ENCODE data around the gene CXCL3.

Gene CXCL3

GRCh38 chr4:74028504-74028903, 10.0 kb downstream of the CXCL3 start:
- Histone ChIP-seq H3K4me2 (ENCODE audit: low read length) (no peak overlapping the region), H3K4me1 (ENCODE audit: control insufficient read depth, low read length) (no peaks in the 10 kb centered on the region), H3K4me3 (ENCODE audit: low read length) (no peak overlapping the region), H3K9me2 (replicated peaks; ENCODE audit: control insufficient read depth, low read length) (no peaks in the 10 kb centered on the region), H3K9me3 (ENCODE audit: control insufficient read depth, insufficient read depth, low read length) (no peaks in the 10 kb centered on the region), H3K36me3 (ENCODE audit: control insufficient read depth, low read length) (no peaks in the 10 kb centered on the region), H3K27me3 (ENCODE audit: control insufficient read depth, low read length) (no peaks in the 10 kb centered on the region), H4K20me1 (ENCODE audit: control insufficient read depth, insufficient read depth, low read depth, low read length) (no peaks in the 10 kb centered on the region), H3K79me2 (ENCODE audit: control insufficient read depth, low read length) (no peaks in the 10 kb centered on the region), H3K27ac (ENCODE audit: low read depth, low read length) (no peak overlapping the region), H3F3A (ENCODE audit: control insufficient read depth, insufficient read depth) (no peaks in the 10 kb centered on the region)
- TF ChIP-seq CTCF (IDR thresholded peaks at IDR 0.05; ENCODE audit: low read depth, low read length, poor library complexity, severe bottlenecking) = no peak
- no peak for TF ChIP-seq EZH2phosphoT487 (IDR thresholded peaks at IDR 0.05; ENCODE audit: borderline replicate concordance, low read length)

GRCh38 chr4:74023709-74024108, 14.8 kb downstream of the CXCL3 start:
- Histone ChIP-seq H3K9me3 (ENCODE audit: control insufficient read depth, insufficient read depth, low read length) (no peaks in the 10 kb centered on the region), H3K4me3 (ENCODE audit: low read length) (no peak overlapping the region), H3K36me3 (ENCODE audit: control insufficient read depth, low read length) (no peaks in the 10 kb centered on the region), H3K79me2 (ENCODE audit: control insufficient read depth, low read length) (no peaks in the 10 kb centered on the region), H3K27me3 (ENCODE audit: control insufficient read depth, low read length) (no peaks in the 10 kb centered on the region), H4K20me1 (ENCODE audit: control insufficient read depth, insufficient read depth, low read depth, low read length) (no peaks in the 10 kb centered on the region), H3F3A (ENCODE audit: control insufficient read depth, insufficient read depth) (no peaks in the 10 kb centered on the region), H3K27ac (ENCODE audit: low read depth, low read length) (no peak overlapping the region), H3K4me1 (ENCODE audit: control insufficient read depth, low read length) (no peaks in the 10 kb centered on the region), H3K9me2 (replicated peaks; ENCODE audit: control insufficient read depth, low read length) (no peaks in the 10 kb centered on the region), H3K4me2 (ENCODE audit: low read length) (no peak overlapping the region)
- TF ChIP-seq EZH2phosphoT487 (IDR thresholded peaks at IDR 0.05; ENCODE audit: borderline replicate concordance, low read length) = no peak
- TF ChIP-seq CTCF (IDR thresholded peaks at IDR 0.05; ENCODE audit: low read depth, low read length, poor library complexity, severe bottlenecking) = no peak

GRCh38 chr4:74021601-74022000, 16.9 kb downstream of the CXCL3 start:
- Histone ChIP-seq H3K79me2 (ENCODE audit: control insufficient read depth, low read length) (no peaks in the 10 kb centered on the region), H3K36me3 (ENCODE audit: control insufficient read depth, low read length) (no peaks in the 10 kb centered on the region), H3K27me3 (ENCODE audit: control insufficient read depth, low read length) (no peaks in the 10 kb centered on the region), H3K9me2 (replicated peaks; ENCODE audit: control insufficient read depth, low read length) (no peaks in the 10 kb centered on the region), H3K27ac (ENCODE audit: low read depth, low read length) (no peak overlapping the region), H3K4me2 (ENCODE audit: low read length) (no peak overlapping the region), H3K4me3 (ENCODE audit: low read length) (no peak overlapping the region), H3F3A (ENCODE audit: control insufficient read depth, insufficient read depth) (no peaks in the 10 kb centered on the region), H3K9me3 (ENCODE audit: control insufficient read depth, insufficient read depth, low read length) (no peaks in the 10 kb centered on the region), H3K4me1 (ENCODE audit: control insufficient read depth, low read length) (no peaks in the 10 kb centered on the region), H4K20me1 (ENCODE audit: control insufficient read depth, insufficient read depth, low read depth, low read length) (no peaks in the 10 kb centered on the region)
- TF ChIP-seq EZH2phosphoT487 (IDR thresholded peaks at IDR 0.05; ENCODE audit: borderline replicate concordance, low read length) = no peak
- TF ChIP-seq CTCF (IDR thresholded peaks at IDR 0.05; ENCODE audit: low read depth, low read length, poor library complexity, severe bottlenecking) = no peak

- Histone ChIP-seq H3K36me3 (ENCODE audit: control insufficient read depth, low read length) (no peaks in the 10 kb centered on the region), H3K4me3 (ENCODE audit: low read length) (no peak overlapping the region), H3K9me2 (replicated peaks; ENCODE audit: control insufficient read depth, low read length) (no peaks in the 10 kb centered on the region), H3K27me3 (ENCODE audit: control insufficient read depth, low read length) (no peaks in the 10 kb centered on the region), H3K4me2 (ENCODE audit: low read length) (no peak overlapping the region), H3K9me3 (ENCODE audit: control insufficient read depth, insufficient read depth, low read length) (no peaks in the 10 kb centered on the region), H4K20me1 (ENCODE audit: control insufficient read depth, insufficient read depth, low read depth, low read length) (no peaks in the 10 kb centered on the region), H3F3A (ENCODE audit: control insufficient read depth, insufficient read depth) (no peaks in the 10 kb centered on the region), H3K27ac (ENCODE audit: low read depth, low read length) (no peak overlapping the region), H3K4me1 (ENCODE audit: control insufficient read depth, low read length) (no peaks in the 10 kb centered on the region), H3K79me2 (ENCODE audit: control insufficient read depth, low read length) (no peaks in the 10 kb centered on the region)
- no peak for TF ChIP-seq EZH2phosphoT487 (IDR thresholded peaks at IDR 0.05; ENCODE audit: borderline replicate concordance, low read length)
- TF ChIP-seq CTCF (IDR thresholded peaks at IDR 0.05; ENCODE audit: low read depth, low read length, poor library complexity, severe bottlenecking) = no peak
Observed at GRCh38 chr4:74018771-74019170, 19.7 kb downstream of the CXCL3 start.

Data from DOHH2 (cell line).